ENCODE data around the gene ANXA6.

Gene ANXA6

GRCh38 chr5:151082282-151082902 lies 75.2 kb downstream of the ANXA6 start:
- no peak overlapping the region for H3K4me3 ChIP-seq (replicated peaks; ENCODE audit: low read depth, low read length)
- peak; percentile 16 for TF ChIP-seq CTCF (IDR thresholded peaks at IDR 0.05; ENCODE audit: low read depth, low read length, missing control alignments)
- no peak for DNase-seq (ENCODE audit: extremely low read depth, low read depth)

- H3K4me3 ChIP-seq (replicated peaks; ENCODE audit: low read depth, low read length) = peak overlapping the region; percentile 82
- DNase-seq (ENCODE audit: extremely low read depth, low read depth) = no peak
- TF ChIP-seq CTCF (IDR thresholded peaks at IDR 0.05; ENCODE audit: low read depth, low read length, missing control alignments) = no peak
Measured at GRCh38 chr5:151081431-151082281, 75.9 kb downstream of the ANXA6 start.

- DNase-seq (ENCODE audit: extremely low read depth, low read depth) = no peak
- peak within 1 kb of the TSS; percentile 82 for H3K4me3 ChIP-seq (replicated peaks; ENCODE audit: low read depth, low read length)
Measured at GRCh38 chr5:151080613-151081430, 76.8 kb downstream of the ANXA6 start, which contains the start of gene TNIP1. Gene TNIP1, minus strand, starts transcription at chr5:151081034. Its CDS starts 15,939 bp downstream, at chr5:151065095.

GRCh38 chr5:151079838-151080612 lies 77.6 kb downstream of the ANXA6 start:
- DNase-seq (ENCODE audit: extremely low read depth, low read depth) = no peak

More at GRCh38 chr5:151080613-151081430, 76.8 kb downstream of the ANXA6 start, which contains the start of gene TNIP1:
- TF ChIP-seq CTCF (IDR thresholded peaks at IDR 0.05; ENCODE audit: low read depth, low read length, missing control alignments) = no peak

GRCh38 chr5:151078490-151079262 lies 78.9 kb downstream of the ANXA6 start:
- H3K4me3 ChIP-seq (replicated peaks; ENCODE audit: low read depth, low read length) = no peak overlapping the region
- TF ChIP-seq CTCF (IDR thresholded peaks at IDR 0.05; ENCODE audit: low read depth, low read length, missing control alignments) = no peak
- DNase-seq (ENCODE audit: extremely low read depth, low read depth) = no peak

More at GRCh38 chr5:151079838-151080612, 77.6 kb downstream of the ANXA6 start:
- no peak for TF ChIP-seq CTCF (IDR thresholded peaks at IDR 0.05; ENCODE audit: low read depth, low read length, missing control alignments)
- peak overlapping the region; percentile 82 for H3K4me3 ChIP-seq (replicated peaks; ENCODE audit: low read depth, low read length)
